ENCODE measurements around the gene ELN. TPM values are rescaled to one million over a fixed set of nuclear protein-coding genes. Genes with fewer than 3 reads are reported as not detected.

The ELN gene
- total and polyA plus RNA-seq, 9 of the 15 experiments (the other 6 are each of a cell fraction or from before 2014, with no cell fraction given), result 0.20 TPM; not detected in 8

GRCh38 chr7:73983437-73984164, 44.4 kb upstream of the ELN start (continued):
- no peak for TF ChIP-seq HNRNPLL (IDR thresholded peaks at IDR 0.05; ENCODE audit: low read depth, low read length, poor library complexity, severe bottlenecking)
- no peak for TF ChIP-seq ZNF175 (CRISPR knock-in tag; IDR thresholded peaks at IDR 0.05; ENCODE audit: low read depth)
- no peak for TF ChIP-seq ARNT (IDR thresholded peaks at IDR 0.05)
- TF ChIP-seq ZBTB1 (CRISPR knock-in tag; IDR thresholded peaks at IDR 0.05; ENCODE audit: borderline replicate concordance, low read depth), result no peak
- no peak for TF ChIP-seq CBX1 (IDR thresholded peaks at IDR 0.05; ENCODE audit: low read depth)
- no peak for TF ChIP-seq ZNF408 (CRISPR knock-in tag; IDR thresholded peaks at IDR 0.05; ENCODE audit: low read depth)

GRCh38 chr7:73984481-73985205, 43.3 kb upstream of the ELN start:
- no TSS peak for BruUV-seq (replicated peaks)
- ATAC-seq (peak; percentile 28; the same call in 1 of the 3 replicates), FAIRE-seq (peak; percentile 19), DNase-seq (ENCODE audit: extremely low read depth in 1 of 4, low spot score in 3 of 4) (no peak)
- peaks cover 3 to 19% of the 10 kb centered on the region in 2 experiments; a peak in 3 of 5 replicates for H3K4me1 ChIP-seq (replicated peaks in 1 of 2; ENCODE audit: control insufficient read depth in 2 of 2, insufficient read depth in 2 of 2, low read length in 2 of 2)
- H2AFZ ChIP-seq (ENCODE audit: low read depth, low read length), result no peak overlapping the region
- 0 out of 2 replicates have a peak, but pooled peaks cover 5% of the 10 kb centered on the region for H4K20me1 ChIP-seq (replicated peaks; ENCODE audit: control insufficient read depth, insufficient read depth, low read length)
- TF ChIP-seq CREB3 (tag; conservative IDR thresholded peaks at IDR 0.05; ENCODE audit: low read depth) (no peak), ZNF143 (CRISPR knock-in tag; IDR thresholded peaks at IDR 0.05) (no peak), CTBP1 (IDR thresholded peaks at IDR 0.05; ENCODE audit: borderline replicate concordance) (no peak), MITF (IDR thresholded peaks at IDR 0.05) (no peak), ETV1 (tag; conservative IDR thresholded peaks at IDR 0.05; ENCODE audit: low read depth) (no peak)
- TF ChIP-seq, protein P1, sequence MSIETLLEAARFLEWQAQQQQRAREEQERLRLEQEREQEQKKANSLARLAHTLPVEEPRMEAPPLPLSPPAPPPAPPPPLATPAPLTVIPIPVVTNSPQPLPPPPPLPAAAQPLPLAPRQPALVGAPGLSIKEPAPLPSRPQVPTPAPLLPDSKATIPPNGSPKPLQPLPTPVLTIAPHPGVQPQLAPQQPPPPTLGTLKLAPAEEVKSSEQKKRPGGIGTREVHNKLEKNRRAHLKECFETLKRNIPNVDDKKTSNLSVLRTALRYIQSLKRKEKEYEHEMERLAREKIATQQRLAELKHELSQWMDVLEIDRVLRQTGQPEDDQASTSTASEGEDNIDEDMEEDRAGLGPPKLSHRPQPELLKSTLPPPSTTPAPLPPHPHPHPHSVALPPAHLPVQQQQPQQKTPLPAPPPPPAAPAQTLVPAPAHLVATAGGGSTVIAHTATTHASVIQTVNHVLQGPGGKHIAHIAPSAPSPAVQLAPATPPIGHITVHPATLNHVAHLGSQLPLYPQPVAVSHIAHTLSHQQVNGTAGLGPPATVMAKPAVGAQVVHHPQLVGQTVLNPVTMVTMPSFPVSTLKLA (conservative IDR thresholded peaks at IDR 0.05), result no peak
- TF ChIP-seq, protein P2, sequence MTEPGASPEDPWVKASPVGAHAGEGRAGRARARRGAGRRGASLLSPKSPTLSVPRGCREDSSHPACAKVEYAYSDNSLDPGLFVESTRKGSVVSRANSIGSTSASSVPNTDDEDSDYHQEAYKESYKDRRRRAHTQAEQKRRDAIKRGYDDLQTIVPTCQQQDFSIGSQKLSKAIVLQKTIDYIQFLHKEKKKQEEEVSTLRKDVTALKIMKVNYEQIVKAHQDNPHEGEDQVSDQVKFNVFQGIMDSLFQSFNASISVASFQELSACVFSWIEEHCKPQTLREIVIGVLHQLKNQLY (CRISPR knock-in tag; conservative IDR thresholded peaks at IDR 0.05), result no peak
- 7% methylated on average over 19 of the region's 19 CpGs for WGBS (ENCODE audit: insufficient coverage, low coverage, missing lambda C conversion rate)
- no peaks in the 10 kb centered on the region for H3K36me3 ChIP-seq (ENCODE audit: control insufficient read depth, insufficient read depth, low read length)
- no peaks in the 10 kb centered on the region for H3K9me1 ChIP-seq (ENCODE audit: control insufficient read depth, insufficient read depth, low read length)
- no peak overlapping the region for H3K4me2 ChIP-seq (ENCODE audit: insufficient read depth, low read length)
- CTCF ChIA-PET (ENCODE audit: low intra/inter-chr PET ratio), result no interaction called here
- no peak overlapping the region for H3K9ac ChIP-seq (ENCODE audit: insufficient read depth in 1 of 2, low read depth in 2 of 2, low read length in 2 of 2)
- H3K4me3 ChIP-seq, result no peak overlapping the region
- no peaks in the 10 kb centered on the region for H3K9me3 ChIP-seq (replicated peaks; ENCODE audit: control insufficient read depth, insufficient read depth, low read depth, low read length)
- POLR2A ChIA-PET, result interaction anchor here (0.6 kb wide), 1 partner anchor 244 kb away, joined by 3 read pairs; no protein-coding TSS in a partner anchor
- intact Hi-C loops (cut with micrococcal nuclease), result no loop called here
- H3K79me2 ChIP-seq (ENCODE audit: control insufficient read depth, insufficient read depth, low read length), result no peaks in the 10 kb centered on the region
- H3K27me3 ChIP-seq (ENCODE audit: control insufficient read depth in 2 of 2, insufficient read depth in 2 of 2, low read length in 2 of 2), result peaks cover 37 to 73% of the 10 kb centered on the region in 2 experiments; a peak in 4 of 5 replicates
- H3K27ac ChIP-seq (ENCODE audit: extremely low read depth, low read depth, low read length), result no peak overlapping the region
- in situ Hi-C loops (cut with MboI), result no loop called here
